ENCODE measurements around the gene CST11.

DNA sequence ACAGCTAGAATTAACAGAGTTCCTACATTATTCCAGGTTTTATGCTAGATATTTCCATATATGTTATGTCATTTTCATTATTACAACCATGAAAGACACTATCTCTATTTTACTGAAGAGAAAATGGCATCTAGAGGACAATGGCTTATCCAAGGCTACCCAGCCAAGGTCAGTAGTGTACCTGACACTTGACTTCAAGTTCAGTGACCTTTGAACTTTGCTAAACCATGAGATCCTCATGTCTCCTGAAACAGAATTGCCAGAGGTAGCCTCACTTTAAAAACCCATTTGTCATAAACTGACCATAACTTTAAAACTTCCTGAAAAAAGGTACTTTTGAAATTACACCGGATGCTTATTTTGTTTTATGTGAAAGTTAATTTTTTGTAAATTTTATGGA lies 45.8 kb downstream of the CST11 start:
- no peak for TF ChIP-seq GATA2 (IDR thresholded peaks at IDR 0.05; ENCODE audit: low read depth, low read length)
- no peak for TF ChIP-seq GATA3 (IDR thresholded peaks at IDR 0.05; ENCODE audit: low read depth, low read length)

Data from SH-SY5Y (cell line).